HepG2 (cell line): ENCODE data around the gene CRAMP1. TPM values are rescaled to one million over a fixed set of nuclear protein-coding genes. Genes with fewer than 3 reads are reported as not detected.
A peak's percentile ranks its signal among the peaks of the same experiment; 100 is the strongest.

ENCODE experiments used
- AFF4 ChIP-seq: sonication (generic); formaldehyde crosslinking; IDR thresholded peaks from 2 replicates; pipeline ENCODE4 v1.4.0; 2020; ENCODE audit warnings: missing genetic modification reagents
- CENPX ChIP-seq: sonication (generic); formaldehyde crosslinking; IDR thresholded peaks from 2 replicates; pipeline ENCODE4 v1.9.0; 2021; ENCODE audit warnings: mild to moderate bottlenecking, missing genetic modification reagents, moderate library complexity
- RFX3 ChIP-seq: IDR thresholded peaks from 2 replicates; pipeline ENCODE4 v1.6.1; 2016; ENCODE audit warnings: missing biosample characterization, missing genetic modification reagents
- RXRA ChIP-seq: sonication (generic); formaldehyde crosslinking; IDR thresholded peaks from 2 replicates; pipeline ENCODE4 v1.5.1; 2020; ENCODE audit warnings: missing genetic modification reagents
- SRSF1 ChIP-seq: fragments of 200-400 bp; formaldehyde crosslinking; optimal IDR thresholded peaks from 2 replicates; pipeline ENCODE3; 2017; ENCODE audit warnings: mild to moderate bottlenecking, low read depth, low read length, moderate library complexity
- ZBTB44 ChIP-seq: sonication (generic); formaldehyde crosslinking; IDR thresholded peaks from 2 replicates; pipeline ENCODE4 v1.4.0; 2020; ENCODE audit warnings: missing genetic modification reagents
- ZNF232 ChIP-seq: sonication (generic); formaldehyde crosslinking; IDR thresholded peaks from 2 replicates; pipeline ENCODE4 v1.4.0; 2020; ENCODE audit warnings: missing genetic modification reagents, borderline replicate concordance
- ZNF3 ChIP-seq: IDR thresholded peaks from 2 replicates; pipeline ENCODE4 v1.7.0; 2017; ENCODE audit warnings: inconsistent platforms
- ZNF335 ChIP-seq: sonication (generic); formaldehyde crosslinking; IDR thresholded peaks from 2 replicates; pipeline ENCODE4 v1.4.0; 2020; ENCODE audit warnings: missing genetic modification reagents
- ZNF572 ChIP-seq: sonication (generic); formaldehyde crosslinking; IDR thresholded peaks from 2 replicates; pipeline ENCODE4 v1.5.1; 2020; ENCODE audit warnings: mild to moderate bottlenecking, missing genetic modification reagents
- ZNF607 ChIP-seq: sonication (generic); formaldehyde crosslinking; IDR thresholded peaks from 2 replicates; pipeline ENCODE4 v1.5.1; 2020; ENCODE audit warnings: missing genetic modification reagents, mild to moderate bottlenecking, borderline replicate concordance
- ZNF660 ChIP-seq: sonication (generic); formaldehyde crosslinking; IDR thresholded peaks from 2 replicates; pipeline ENCODE4 v1.5.1; 2020; ENCODE audit warnings: mild to moderate bottlenecking, low read depth, missing genetic modification reagents, borderline replicate concordance
- ZNF713 ChIP-seq: sonication (generic); formaldehyde crosslinking; IDR thresholded peaks from 2 replicates; pipeline ENCODE4 v1.4.0; 2020; ENCODE audit warnings: mild to moderate bottlenecking, missing genetic modification reagents
- polyA plus RNA-seq, 8 experiments: library from polyadenylated mRNA; depleted of rRNA in 3 of 8; stranded (reverse) in 7 of 8; unstranded in 1 of 8; fragments of >200 nt; fragmentation: Illumina TruSeq in 4 of 8; extraction: Trizol in 4 of 8; gene quantifications; 2 replicates each; pipeline versions ENCODE4 v1.2.1 to v1.2.3, GENCODE V29; 2011 to 2016; ENCODE audit warnings: low read depth in 4 of 8, missing spikeins in 1 of 8, mixed read lengths in 1 of 8; ENCODE audit not compliant: insufficient read depth in 1 of 8
- total RNA-seq, 5 experiments: library from RNA; depleted of rRNA; stranded (reverse); fragments of >200 nt; fragmentation: Illumina TruSeq; extraction: Trizol; gene quantifications; 2 replicates each; pipeline ENCODE4 v1.2.3, GENCODE V29; 2016; ENCODE audit warnings: low read depth in 1 of 5
- TF ChIP-seq, protein P1 (sequence below): sonication (generic); formaldehyde crosslinking; IDR thresholded peaks from 2 replicates; pipeline ENCODE4 v1.4.0; 2020; ENCODE audit warnings: mild to moderate bottlenecking, missing genetic modification reagents
- TF ChIP-seq, protein P2 (sequence below): sonication (generic); formaldehyde crosslinking; IDR thresholded peaks from 2 replicates; pipeline ENCODE4 v1.9.0; 2022; ENCODE audit warnings: missing genetic modification reagents, mild to moderate bottlenecking, borderline replicate concordance
- TF ChIP-seq, protein P3 (sequence below): IDR thresholded peaks from 2 replicates; pipeline ENCODE4 v1.6.1; 2016

CRAMP1 gene
- total and polyA plus RNA-seq, 2 of the 13 experiments (the other 11 are each of a cell fraction or from before 2014, with no cell fraction given): 6.8 to 9.7 TPM

DNA sequence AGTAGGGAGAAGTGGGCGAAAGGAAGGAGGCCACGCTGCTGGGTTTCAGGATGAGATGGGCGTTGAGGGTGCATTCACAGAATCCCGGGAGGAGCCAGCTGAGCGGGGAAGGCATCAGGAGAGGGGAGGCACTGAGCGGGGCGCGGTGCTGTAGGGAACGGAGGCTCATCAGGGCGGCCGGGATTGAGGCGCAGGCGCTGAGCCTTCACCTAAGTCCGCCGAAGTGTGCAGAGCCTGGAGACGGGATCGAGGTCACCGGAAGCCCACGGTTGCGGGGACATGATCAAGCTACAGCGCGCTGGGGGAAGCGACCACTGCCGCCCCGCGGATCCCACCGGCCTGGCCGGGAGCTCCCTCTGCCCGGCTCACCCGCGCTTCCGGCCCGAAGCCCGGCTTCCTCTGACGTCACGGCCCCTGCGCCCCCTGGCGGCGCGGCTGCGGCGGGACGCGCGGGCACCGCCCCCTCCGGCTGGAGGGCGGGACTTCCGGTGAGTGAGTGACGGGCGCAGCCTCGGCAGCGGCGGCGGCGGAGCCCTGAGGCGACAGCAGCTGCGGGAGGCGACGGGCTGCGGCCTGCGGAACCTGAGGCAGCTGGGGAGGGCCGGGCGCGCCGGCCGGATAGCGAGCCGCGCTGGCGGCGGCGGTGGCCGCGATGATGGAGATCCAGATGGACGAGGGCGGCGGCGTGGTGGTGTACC is 93.7 kb downstream of the CRAMP1 start, which contains the start of gene MAPK8IP3 (continued):
- TF ChIP-seq, protein P1, sequence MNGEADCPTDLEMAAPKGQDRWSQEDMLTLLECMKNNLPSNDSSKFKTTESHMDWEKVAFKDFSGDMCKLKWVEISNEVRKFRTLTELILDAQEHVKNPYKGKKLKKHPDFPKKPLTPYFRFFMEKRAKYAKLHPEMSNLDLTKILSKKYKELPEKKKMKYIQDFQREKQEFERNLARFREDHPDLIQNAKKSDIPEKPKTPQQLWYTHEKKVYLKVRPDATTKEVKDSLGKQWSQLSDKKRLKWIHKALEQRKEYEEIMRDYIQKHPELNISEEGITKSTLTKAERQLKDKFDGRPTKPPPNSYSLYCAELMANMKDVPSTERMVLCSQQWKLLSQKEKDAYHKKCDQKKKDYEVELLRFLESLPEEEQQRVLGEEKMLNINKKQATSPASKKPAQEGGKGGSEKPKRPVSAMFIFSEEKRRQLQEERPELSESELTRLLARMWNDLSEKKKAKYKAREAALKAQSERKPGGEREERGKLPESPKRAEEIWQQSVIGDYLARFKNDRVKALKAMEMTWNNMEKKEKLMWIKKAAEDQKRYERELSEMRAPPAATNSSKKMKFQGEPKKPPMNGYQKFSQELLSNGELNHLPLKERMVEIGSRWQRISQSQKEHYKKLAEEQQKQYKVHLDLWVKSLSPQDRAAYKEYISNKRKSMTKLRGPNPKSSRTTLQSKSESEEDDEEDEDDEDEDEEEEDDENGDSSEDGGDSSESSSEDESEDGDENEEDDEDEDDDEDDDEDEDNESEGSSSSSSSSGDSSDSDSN: peak; percentile 90
- TF ChIP-seq ZNF713 (CRISPR knock-in tag) (no peak), ZNF660 (CRISPR knock-in tag) (no peak), CENPX (CRISPR knock-in tag) (no peak), ZNF607 (CRISPR knock-in tag) (peak; percentile 90), RXRA (CRISPR knock-in tag) (0 out of 2 replicates have a peak, but pooled peaks have one; percentile 0), ZNF335 (CRISPR knock-in tag) (no peak), ZNF3 (no peak), SRSF1 (peak; percentile 62), ZNF572 (0 out of 2 replicates have a peak, but pooled peaks have one; percentile 17), ZBTB44 (CRISPR knock-in tag) (peak; percentile 25; the same call in 1 of the 2 replicates), RFX3 (CRISPR knock-in tag) (no peak), ZNF232 (CRISPR knock-in tag) (peak; percentile 85; the same call in 1 of the 2 replicates), AFF4 (CRISPR knock-in tag) (no peak)
- TF ChIP-seq, protein P2, sequence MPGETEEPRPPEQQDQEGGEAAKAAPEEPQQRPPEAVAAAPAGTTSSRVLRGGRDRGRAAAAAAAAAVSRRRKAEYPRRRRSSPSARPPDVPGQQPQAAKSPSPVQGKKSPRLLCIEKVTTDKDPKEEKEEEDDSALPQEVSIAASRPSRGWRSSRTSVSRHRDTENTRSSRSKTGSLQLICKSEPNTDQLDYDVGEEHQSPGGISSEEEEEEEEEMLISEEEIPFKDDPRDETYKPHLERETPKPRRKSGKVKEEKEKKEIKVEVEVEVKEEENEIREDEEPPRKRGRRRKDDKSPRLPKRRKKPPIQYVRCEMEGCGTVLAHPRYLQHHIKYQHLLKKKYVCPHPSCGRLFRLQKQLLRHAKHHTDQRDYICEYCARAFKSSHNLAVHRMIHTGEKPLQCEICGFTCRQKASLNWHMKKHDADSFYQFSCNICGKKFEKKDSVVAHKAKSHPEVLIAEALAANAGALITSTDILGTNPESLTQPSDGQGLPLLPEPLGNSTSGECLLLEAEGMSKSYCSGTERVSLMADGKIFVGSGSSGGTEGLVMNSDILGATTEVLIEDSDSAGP (CRISPR knock-in tag): peak; percentile 47; the same call in 1 of the 2 replicates
- TF ChIP-seq, protein P3, sequence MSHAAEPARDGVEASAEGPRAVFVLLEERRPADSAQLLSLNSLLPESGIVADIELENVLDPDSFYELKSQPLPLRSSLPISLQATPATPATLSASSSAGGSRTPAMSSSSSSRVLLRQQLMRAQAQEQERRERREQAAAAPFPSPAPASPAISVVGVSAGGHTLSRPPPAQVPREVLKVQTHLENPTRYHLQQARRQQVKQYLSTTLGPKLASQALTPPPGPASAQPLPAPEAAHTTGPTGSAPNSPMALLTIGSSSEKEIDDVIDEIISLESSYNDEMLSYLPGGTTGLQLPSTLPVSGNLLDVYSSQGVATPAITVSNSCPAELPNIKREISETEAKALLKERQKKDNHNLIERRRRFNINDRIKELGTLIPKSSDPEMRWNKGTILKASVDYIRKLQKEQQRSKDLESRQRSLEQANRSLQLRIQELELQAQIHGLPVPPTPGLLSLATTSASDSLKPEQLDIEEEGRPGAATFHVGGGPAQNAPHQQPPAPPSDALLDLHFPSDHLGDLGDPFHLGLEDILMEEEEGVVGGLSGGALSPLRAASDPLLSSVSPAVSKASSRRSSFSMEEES (CRISPR knock-in tag): no peak
